Activated CD4-positive, alpha-beta memory T cell treated with anti-CD3 and anti-CD28 coated beads, Interleukin-2, amount 10 ng/mL, durations not matched to agents 7 days and 5 days (primary cell): Measurements from ENCODE around the gene GPX3. TPM values are rescaled to one million over a fixed set of nuclear protein-coding genes. Genes with fewer than 3 reads are reported as not detected.

Experiments
- CTCF ChIA-PET: fragments of 350-600 bp; sonication (Branson Sonifier 250); formaldehyde crosslinking; loops from one replicate; lab custom pipeline; 2021; ENCODE audit warnings: antibody characterized with exemption, inconsistent platforms; lab: Charles Lee
- POLR2A ChIA-PET: fragments of 350-600 bp; sonication (Branson Sonifier 250); formaldehyde crosslinking; loops from one replicate; lab custom pipeline; 2021; ENCODE audit warnings: antibody characterized with exemption; lab: Charles Lee
- DNase-seq: peaks from one replicate; pipeline ENCODE4 v3.0.0-alpha.2; 2020
- H3K27ac Mint-ChIP-seq: one replicate; pipeline ENCODE4 v1.8.0; 2021; ENCODE audit warnings: mild to moderate bottlenecking, mixed read lengths
- H3K27me3 Mint-ChIP-seq: one replicate; pipeline ENCODE4 v1.8.0; 2021; ENCODE audit warnings: mixed read lengths
- H3K36me3 Mint-ChIP-seq: one replicate; pipeline ENCODE4 v1.8.0; 2021; ENCODE audit warnings: low read depth, mixed read lengths
- H3K4me1 Mint-ChIP-seq: one replicate; pipeline ENCODE4 v1.8.0; 2021; ENCODE audit warnings: mixed read lengths
- H3K4me3 Mint-ChIP-seq: one replicate; pipeline ENCODE4 v1.8.0; 2021; ENCODE audit warnings: mild to moderate bottlenecking, mixed read lengths
- H3K9me3 Mint-ChIP-seq: one replicate; pipeline ENCODE4 v1.8.0; 2021; ENCODE audit warnings: mixed read lengths
- total RNA-seq, 2 experiments: library from RNA; stranded (reverse); gene quantifications; one replicate each; pipeline ENCODE4 v1.2.3, GENCODE V29; 2021

Gene GPX3, protein sequence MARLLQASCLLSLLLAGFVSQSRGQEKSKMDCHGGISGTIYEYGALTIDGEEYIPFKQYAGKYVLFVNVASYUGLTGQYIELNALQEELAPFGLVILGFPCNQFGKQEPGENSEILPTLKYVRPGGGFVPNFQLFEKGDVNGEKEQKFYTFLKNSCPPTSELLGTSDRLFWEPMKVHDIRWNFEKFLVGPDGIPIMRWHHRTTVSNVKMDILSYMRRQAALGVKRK
- not detected for total RNA-seq

DNA sequence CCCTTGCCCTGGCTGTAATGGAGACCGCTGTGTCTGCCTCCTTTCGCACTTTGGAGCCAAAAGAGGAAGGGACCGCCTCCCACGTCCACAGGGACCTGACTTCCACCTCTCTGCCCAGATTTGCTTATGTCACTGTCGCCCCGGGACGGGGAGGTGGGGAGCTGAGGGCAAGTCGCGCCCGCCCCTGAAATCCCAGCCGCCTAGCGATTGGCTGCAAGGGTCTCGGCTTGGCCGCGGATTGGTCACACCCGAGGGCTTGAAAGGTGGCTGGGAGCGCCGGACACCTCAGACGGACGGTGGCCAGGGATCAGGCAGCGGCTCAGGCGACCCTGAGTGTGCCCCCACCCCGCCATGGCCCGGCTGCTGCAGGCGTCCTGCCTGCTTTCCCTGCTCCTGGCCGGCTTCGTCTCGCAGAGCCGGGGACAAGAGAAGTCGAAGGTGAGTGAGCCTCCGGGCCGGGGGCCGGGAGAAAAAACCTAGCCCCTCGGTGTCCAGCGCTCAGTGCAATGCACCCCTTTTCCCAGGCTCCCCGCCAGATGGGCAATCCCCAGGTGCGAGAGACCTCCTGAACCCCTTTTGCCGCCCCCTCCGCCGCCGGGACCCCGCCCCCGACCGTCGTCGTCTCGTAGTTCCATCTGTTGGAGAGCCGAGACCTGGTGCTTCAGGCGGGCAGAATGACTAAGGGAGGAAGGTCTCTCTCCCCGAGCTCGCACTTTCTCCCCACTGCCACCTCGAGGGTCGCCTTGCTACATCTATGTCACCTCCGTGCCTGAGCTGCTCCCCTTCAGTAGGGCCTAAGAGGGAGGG, at the start of gene GPX3:
GPX3 (plus strand) TSS at position 288 of the 807 bp plus-strand sequence; CDS start at position 352, 64 bp downstream.
- peaks cover 12% of the 10 kb centered on the region for H3K4me1 Mint-ChIP-seq
- ChIA-PET CTCF (interaction anchor here (0.9 to 1.2 kb wide), 2 partner anchors 29 to 95 kb away, joined by 3 to 4 read pairs; no protein-coding TSS in a partner anchor), POLR2A (no interaction called here)
- DNase-seq, result no peak
- no peak within 1 kb of the TSS for H3K27ac Mint-ChIP-seq
- H3K9me3 Mint-ChIP-seq, result no peaks in the 10 kb centered on the region
- no peak within 1 kb of the TSS for H3K4me3 Mint-ChIP-seq
- H3K36me3 Mint-ChIP-seq, result peaks cover 27% of the 10 kb centered on the region
- peaks cover 8% of the 10 kb centered on the region for H3K27me3 Mint-ChIP-seq

GRCh38 chr5:150978590-150978989, 41.8 kb upstream of the GPX3 start:
- Mint-ChIP-seq H3K27me3 (no peaks in the 10 kb centered on the region), H3K36me3 (no peaks in the 10 kb centered on the region), H3K9me3 (peaks cover 12% of the 10 kb centered on the region), H3K4me3 (no peak overlapping the region), H3K27ac (no peak overlapping the region), H3K4me1 (no peaks in the 10 kb centered on the region)
- ChIA-PET CTCF (no interaction called here), POLR2A (no interaction called here)
- DNase-seq, result no peak

- Mint-ChIP-seq H3K36me3 (no peaks in the 10 kb centered on the region), H3K4me3 (no peak overlapping the region), H3K27me3 (peaks cover 1% of the 10 kb centered on the region), H3K4me1 (no peaks in the 10 kb centered on the region), H3K9me3 (peaks cover 6% of the 10 kb centered on the region), H3K27ac (no peak overlapping the region)
- POLR2A ChIA-PET, result no interaction called here
- DNase-seq, result no peak
- CTCF ChIA-PET, result no interaction called here
Measured at GRCh38 chr5:150987746-150988145, 32.6 kb upstream of the GPX3 start.

DNA sequence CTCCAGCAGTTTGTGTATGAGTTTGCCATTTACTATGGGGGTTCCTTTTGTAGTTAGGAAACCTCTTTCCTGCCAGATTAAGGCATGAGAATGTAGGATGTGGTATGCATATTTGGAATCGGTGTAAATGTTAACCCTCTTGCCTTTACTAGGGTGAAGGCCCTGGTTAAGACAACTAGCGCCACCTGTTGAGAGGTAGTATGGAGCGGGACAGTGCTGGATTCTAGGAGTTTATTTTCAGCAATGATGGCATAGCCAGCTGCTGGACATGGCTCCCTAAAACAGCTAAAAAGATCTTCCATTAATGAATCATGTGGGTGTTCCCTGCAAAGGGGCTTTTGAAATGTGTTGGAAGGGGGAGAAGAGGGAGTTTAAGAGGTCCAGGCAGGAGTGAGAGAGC, 30.7 kb upstream of the GPX3 start:
- ChIA-PET CTCF (no interaction called here), POLR2A (no interaction called here)
- no peak overlapping the region for H3K4me3 Mint-ChIP-seq
- H3K27ac Mint-ChIP-seq, result no peak overlapping the region
- H3K36me3 Mint-ChIP-seq, result no peaks in the 10 kb centered on the region
- H3K27me3 Mint-ChIP-seq, result peaks cover 1% of the 10 kb centered on the region
- DNase-seq, result no peak
- H3K4me1 Mint-ChIP-seq, result no peaks in the 10 kb centered on the region
- peaks cover 6% of the 10 kb centered on the region for H3K9me3 Mint-ChIP-seq

DNA sequence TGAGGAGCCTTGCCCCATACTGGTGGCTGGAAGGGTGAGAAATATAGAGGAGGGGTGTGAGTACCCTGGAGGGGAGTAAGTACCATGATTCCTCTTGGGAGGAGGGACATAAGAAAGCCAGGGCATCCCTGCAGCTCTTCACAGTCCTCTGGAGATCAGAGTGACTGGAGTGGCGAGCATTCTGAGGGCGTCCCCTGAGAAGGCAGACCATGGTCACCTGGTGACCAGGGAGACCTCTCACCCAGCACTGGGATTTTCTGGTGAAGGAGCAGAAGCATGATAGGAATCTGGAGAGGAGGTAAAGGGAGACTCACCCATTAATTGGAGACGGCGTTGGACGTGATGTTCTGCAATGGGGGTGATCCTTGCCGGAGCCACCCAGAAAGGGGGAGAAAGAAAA, 27.7 kb upstream of the GPX3 start:
- CTCF ChIA-PET, result no interaction called here
- H3K27ac Mint-ChIP-seq, result no peak overlapping the region

DNA sequence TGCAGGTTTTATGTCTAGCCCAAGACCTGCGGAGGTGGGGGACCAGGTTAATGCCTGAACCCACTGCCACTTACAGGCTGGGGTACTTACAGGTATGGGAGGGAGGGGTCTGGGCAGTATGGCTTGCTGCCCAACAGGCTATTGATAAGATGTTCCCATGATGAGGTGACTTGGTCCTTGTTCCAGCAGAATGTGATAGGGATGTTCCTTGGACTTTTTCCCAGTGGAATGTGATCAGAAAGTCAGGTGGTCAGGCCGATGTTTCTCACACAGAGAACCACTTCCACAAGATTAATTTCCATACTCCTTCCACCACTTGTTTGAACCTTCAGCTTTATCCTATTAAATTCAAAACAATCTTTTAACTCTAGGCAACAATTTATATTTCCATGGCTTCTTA, 27.0 kb upstream of the GPX3 start:
- Mint-ChIP-seq H3K27me3 (no peaks in the 10 kb centered on the region), H3K4me1 (no peaks in the 10 kb centered on the region)
- DNase-seq, result no peak

More for the DNA sequence above, 27.7 kb upstream of the GPX3 start:
- Mint-ChIP-seq H3K4me1 (no peaks in the 10 kb centered on the region), H3K36me3 (no peaks in the 10 kb centered on the region), H3K27me3 (no peaks in the 10 kb centered on the region), H3K9me3 (peaks cover 5% of the 10 kb centered on the region), H3K4me3 (no peak overlapping the region)
- POLR2A ChIA-PET, result no interaction called here
- DNase-seq, result no peak

GRCh38 chr5:150993826-150994412, 26.5 kb upstream of the GPX3 start:
- Mint-ChIP-seq H3K4me3 (no peak overlapping the region), H3K27ac (no peak overlapping the region), H3K36me3 (no peaks in the 10 kb centered on the region), H3K27me3 (no peaks in the 10 kb centered on the region), H3K9me3 (peaks cover 5% of the 10 kb centered on the region), H3K4me1 (no peaks in the 10 kb centered on the region)
- CTCF ChIA-PET, result no interaction called here
- POLR2A ChIA-PET, result no interaction called here
- no peak for DNase-seq

More for the DNA sequence above, 27.0 kb upstream of the GPX3 start:
- ChIA-PET POLR2A (no interaction called here), CTCF (no interaction called here)
- Mint-ChIP-seq H3K9me3 (peaks cover 5% of the 10 kb centered on the region), H3K27ac (no peak overlapping the region), H3K36me3 (no peaks in the 10 kb centered on the region), H3K4me3 (no peak overlapping the region)

- Mint-ChIP-seq H3K27me3 (no peaks in the 10 kb centered on the region), H3K9me3 (no peaks in the 10 kb centered on the region)
- CTCF ChIA-PET, result no interaction called here
Measured at GRCh38 chr5:150999704-151000442, 20.5 kb upstream of the GPX3 start.

DNA sequence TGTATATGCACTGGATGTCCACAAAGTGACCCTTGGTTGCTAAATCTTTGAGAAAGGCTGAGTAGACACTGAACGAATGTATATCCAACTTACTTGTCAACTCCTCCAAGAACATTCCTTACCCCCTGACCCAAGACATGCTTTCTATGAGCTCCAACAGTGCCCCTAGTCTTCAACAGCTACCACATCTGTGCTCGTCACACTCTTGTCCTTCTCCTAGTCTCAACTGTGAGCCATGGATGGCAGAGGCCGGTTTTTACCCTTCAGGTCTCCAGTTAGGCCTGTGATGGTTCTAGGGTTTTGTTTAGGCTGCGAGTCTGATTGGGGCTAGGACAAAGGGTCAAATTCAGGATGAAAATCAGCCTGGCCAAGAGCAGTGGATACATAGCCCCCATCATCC, 19.0 kb upstream of the GPX3 start:
- Mint-ChIP-seq H3K4me1 (no peaks in the 10 kb centered on the region), H3K36me3 (no peaks in the 10 kb centered on the region), H3K27me3 (no peaks in the 10 kb centered on the region), H3K4me3 (no peak overlapping the region), H3K27ac (no peak overlapping the region), H3K9me3 (no peaks in the 10 kb centered on the region)
- ChIA-PET POLR2A (no interaction called here), CTCF (no interaction called here)
- DNase-seq, result no peak

More at GRCh38 chr5:150999704-151000442, 20.5 kb upstream of the GPX3 start:
- no peak overlapping the region for H3K4me3 Mint-ChIP-seq
- POLR2A ChIA-PET, result no interaction called here
- H3K36me3 Mint-ChIP-seq, result no peaks in the 10 kb centered on the region
- no peak overlapping the region for H3K27ac Mint-ChIP-seq
- no peak for DNase-seq
- no peaks in the 10 kb centered on the region for H3K4me1 Mint-ChIP-seq

GRCh38 chr5:151002250-151002649, 18.1 kb upstream of the GPX3 start:
- Mint-ChIP-seq H3K27ac (no peak overlapping the region), H3K36me3 (no peaks in the 10 kb centered on the region), H3K4me3 (no peak overlapping the region), H3K9me3 (no peaks in the 10 kb centered on the region), H3K4me1 (no peaks in the 10 kb centered on the region), H3K27me3 (no peaks in the 10 kb centered on the region)
- ChIA-PET POLR2A (no interaction called here), CTCF (interaction anchor here (0.6 to 1.3 kb wide), 2 partner anchors 113 to 116 kb away, joined by 3 to 5 read pairs; no protein-coding TSS in a partner anchor)
- no peak for DNase-seq

- CTCF ChIA-PET, result interaction anchor here (0.6 to 1.3 kb wide), 2 partner anchors 113 to 115 kb away, joined by 3 to 5 read pairs; no protein-coding TSS in a partner anchor
- no peak for DNase-seq
- H3K27ac Mint-ChIP-seq, result no peak overlapping the region
- POLR2A ChIA-PET, result no interaction called here
- H3K27me3 Mint-ChIP-seq, result no peaks in the 10 kb centered on the region
- H3K4me3 Mint-ChIP-seq, result no peak overlapping the region
- H3K4me1 Mint-ChIP-seq, result no peaks in the 10 kb centered on the region
- H3K9me3 Mint-ChIP-seq, result no peaks in the 10 kb centered on the region
- no peaks in the 10 kb centered on the region for H3K36me3 Mint-ChIP-seq
Measured at GRCh38 chr5:151002681-151003502, 17.5 kb upstream of the GPX3 start.

- no peak for DNase-seq
- H3K27ac Mint-ChIP-seq, result no peak overlapping the region
- H3K4me1 Mint-ChIP-seq, result no peaks in the 10 kb centered on the region
- ChIA-PET CTCF (no interaction called here), POLR2A (no interaction called here)
- H3K27me3 Mint-ChIP-seq, result no peaks in the 10 kb centered on the region
- H3K36me3 Mint-ChIP-seq, result no peaks in the 10 kb centered on the region
- H3K4me3 Mint-ChIP-seq, result no peak overlapping the region
- H3K9me3 Mint-ChIP-seq, result no peaks in the 10 kb centered on the region
Measured at GRCh38 chr5:151003503-151003860, 16.9 kb upstream of the GPX3 start.
